ENCODE results near the gene TSHZ2. TPM values are rescaled to one million over a fixed set of nuclear protein-coding genes. Genes with fewer than 3 reads are reported as not detected.

TSHZ2 gene
- total and polyA plus RNA-seq, 3 donors from 2014 or later, result 13.0 to 41.9 (median 40.4) TPM

GRCh38 chr20:53303413-53303760, 331.2 kb downstream of the TSHZ2 start:
- H3K36me3 ChIP-seq (ENCODE audit: low read depth, missing control alignments), result no peaks in the 10 kb centered on the region
- peaks cover 25% of the 10 kb centered on the region for H3K4me1 ChIP-seq
- TF ChIP-seq POLR2A (IDR thresholded peaks at IDR 0.05), result no peak
- TF ChIP-seq CTCF (IDR thresholded peaks at IDR 0.05), result no peak
- H3K4me3 ChIP-seq, result no peak overlapping the region
- H3K9me3 ChIP-seq, result no peaks in the 10 kb centered on the region
- DNase-seq, result no peak
- no peak overlapping the region for H3K27ac ChIP-seq
- no peaks in the 10 kb centered on the region for H3K27me3 ChIP-seq
- WGBS, 2 donors, result 41 to 55% methylated on average over 4 of the region's 4 CpGs
- intact Hi-C loops (cut with DNase I; ENCODE audit: low total_unique reads), result no loop called here

- 69 to 83% methylated on average over 3 of the region's 3 CpGs for WGBS, 2 donors
- no peak for TF ChIP-seq CTCF (IDR thresholded peaks at IDR 0.05)
- DNase-seq, result no peak
- Histone ChIP-seq H3K27me3 (no peaks in the 10 kb centered on the region), H3K27ac (no peak overlapping the region), H3K9me3 (no peaks in the 10 kb centered on the region), H3K4me3 (no peak overlapping the region), H3K36me3 (ENCODE audit: low read depth, missing control alignments) (no peaks in the 10 kb centered on the region), H3K4me1 (peaks cover 23% of the 10 kb centered on the region)
- intact Hi-C loops (cut with DNase I; ENCODE audit: low total_unique reads), result no loop called here
Measured at GRCh38 chr20:53304146-53304545, 332.0 kb downstream of the TSHZ2 start.

GRCh38 chr20:53306192-53306805, 334.1 kb downstream of the TSHZ2 start:
- intact Hi-C loops (cut with DNase I; ENCODE audit: low total_unique reads), result no loop called here
- 58 to 65% methylated on average over 8 of the region's 8 CpGs for WGBS, 2 donors
- no peak for DNase-seq
- H3K4me1 ChIP-seq, result peaks cover 10% of the 10 kb centered on the region
- H3K9me3 ChIP-seq, result no peaks in the 10 kb centered on the region
- H3K27ac ChIP-seq, result no peak overlapping the region
- H3K27me3 ChIP-seq, result no peaks in the 10 kb centered on the region
- TF ChIP-seq POLR2A (IDR thresholded peaks at IDR 0.05) (no peak), CTCF (IDR thresholded peaks at IDR 0.05) (no peak)
- no peak overlapping the region for H3K4me3 ChIP-seq
- H3K36me3 ChIP-seq (ENCODE audit: low read depth, missing control alignments), result no peaks in the 10 kb centered on the region

GRCh38 chr20:53307964-53308597, 335.9 kb downstream of the TSHZ2 start:
- no peak for TF ChIP-seq CTCF (IDR thresholded peaks at IDR 0.05)
- no peaks in the 10 kb centered on the region for H3K27me3 ChIP-seq
- H3K4me1 ChIP-seq, result peaks cover under 1% of the 10 kb centered on the region
- DNase-seq, result no peak
- 83 to 88% methylated on average over 16 of the region's 16 CpGs for WGBS, 2 donors
- no peaks in the 10 kb centered on the region for H3K36me3 ChIP-seq (ENCODE audit: low read depth, missing control alignments)
- no peak overlapping the region for H3K4me3 ChIP-seq
- intact Hi-C loops (cut with DNase I; ENCODE audit: low total_unique reads), result no loop called here
- no peaks in the 10 kb centered on the region for H3K9me3 ChIP-seq
- H3K27ac ChIP-seq, result no peak overlapping the region

GRCh38 chr20:53309515-53309914, 337.4 kb downstream of the TSHZ2 start:
- no peak for TF ChIP-seq POLR2A (IDR thresholded peaks at IDR 0.05)
- TF ChIP-seq CTCF (IDR thresholded peaks at IDR 0.05), result no peak
- no peak overlapping the region for H3K4me3 ChIP-seq
- no peak for DNase-seq
- 94 to 97% methylated on average over 2 of the region's 2 CpGs for WGBS, 2 donors
- no peaks in the 10 kb centered on the region for H3K27me3 ChIP-seq
- intact Hi-C loops (cut with DNase I; ENCODE audit: low total_unique reads), result no loop called here
- H3K9me3 ChIP-seq, result no peaks in the 10 kb centered on the region
- no peaks in the 10 kb centered on the region for H3K36me3 ChIP-seq (ENCODE audit: low read depth, missing control alignments)
- no peak overlapping the region for H3K27ac ChIP-seq
- H3K4me1 ChIP-seq, result no peaks in the 10 kb centered on the region

Measured in testis (tissue), 3 donors.